Stimulated activated CD8-positive, alpha-beta memory T cell treated with anti-CD3 and anti-CD28 coated beads, Interleukin-7, amount 100 ng/mL, for 4 hours (primary cell): ENCODE data around the gene ATP6V0A1.
"Not testable (repeated sequence)": the region's sequence is repeated elsewhere in the genome, so short reads cannot be mapped to it uniquely, and the experiment has no call there.

Experiments
- DNase-seq, 2 donors: peaks; one replicate each; pipeline ENCODE4 v3.0.0-alpha.2; 2020; ENCODE audit warnings: low read depth in 2 of 2

ATP6V0A1 gene

GRCh38 chr17:42436391-42436790 is 22.3 kb upstream of the ATP6V0A1 start:
- no peak for DNase-seq

GRCh38 chr17:42438600-42439567 is 19.8 kb upstream of the ATP6V0A1 start:
- DNase-seq, result peak in 1 of 2 donors; percentile 16

DNA sequence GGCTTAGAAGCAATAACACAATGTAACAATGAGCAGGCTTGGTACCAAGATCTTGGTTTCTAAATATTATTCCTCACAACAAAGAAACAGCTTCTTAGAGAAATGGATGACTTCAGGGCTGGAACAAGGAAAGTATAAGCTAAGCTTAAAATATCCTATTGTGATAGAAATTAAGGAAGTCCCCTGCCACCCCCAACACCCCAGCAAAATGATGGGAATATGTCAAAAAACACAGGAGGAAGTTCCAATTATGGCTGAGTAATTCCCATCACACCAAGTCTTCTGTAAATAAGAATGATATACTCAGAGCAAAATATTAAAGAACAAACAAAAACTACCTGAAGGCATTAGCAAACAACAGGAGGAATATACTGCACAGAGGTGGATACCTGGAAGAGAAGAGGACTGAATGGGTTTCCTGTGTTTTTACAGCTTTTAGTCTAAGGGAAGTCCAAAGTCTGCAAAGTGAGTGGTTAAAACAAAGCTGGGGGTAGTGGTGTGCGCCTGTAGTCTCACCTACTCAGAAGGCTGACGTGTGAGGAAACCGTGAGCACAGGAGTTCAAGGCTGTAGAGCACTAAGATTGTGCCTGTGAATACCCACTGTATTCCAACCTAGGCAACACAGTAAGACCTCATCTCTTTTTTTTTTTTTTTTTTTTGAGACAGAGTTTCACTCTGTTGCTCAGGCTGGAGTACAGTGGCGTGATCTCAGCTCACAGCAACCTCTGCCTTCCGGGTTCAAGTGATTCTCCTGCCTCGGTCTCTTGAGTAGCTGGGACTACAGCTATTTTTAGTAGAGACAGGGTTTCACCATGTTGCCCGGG is 17.1 kb upstream of the ATP6V0A1 start:
- no peak for DNase-seq

DNA sequence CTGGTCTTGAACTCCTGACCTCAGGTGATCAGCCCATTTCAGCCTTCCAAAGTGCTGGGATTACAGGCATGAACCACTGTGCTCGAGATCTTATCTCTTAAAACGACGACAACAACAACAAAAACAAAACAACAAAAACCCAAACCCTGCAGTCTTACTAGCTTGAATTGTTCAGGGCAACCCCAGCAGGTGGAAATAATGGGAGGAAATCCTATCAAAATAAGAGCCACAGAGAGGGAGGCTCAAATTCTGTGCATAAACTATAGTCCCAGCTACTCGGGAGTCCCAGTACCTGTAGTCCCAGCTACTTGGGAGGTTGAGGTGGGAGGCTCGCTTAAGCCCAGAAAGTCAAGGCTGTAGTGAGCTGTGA is 16.5 kb upstream of the ATP6V0A1 start:
- DNase-seq, result no peak

DNA sequence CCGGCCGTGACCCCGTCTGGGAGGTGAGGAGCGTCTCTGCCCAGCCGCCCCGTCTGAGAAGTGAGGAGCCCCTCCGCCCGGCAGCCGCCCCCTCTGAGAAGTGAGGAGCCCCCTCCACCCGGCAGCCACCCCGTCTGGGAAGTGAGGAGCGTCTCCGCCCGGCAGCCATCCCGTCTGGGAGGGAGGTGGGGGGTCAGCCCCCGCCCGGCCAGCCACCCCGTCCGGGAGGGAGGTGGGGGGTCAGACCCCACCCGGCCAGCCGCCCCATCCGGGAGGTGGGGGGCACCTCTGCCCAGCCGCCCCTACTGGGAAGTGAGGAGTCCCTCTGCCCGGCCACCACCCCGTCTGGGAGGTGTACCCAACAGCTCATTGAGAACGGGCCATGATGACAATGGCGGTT is 9.5 kb upstream of the ATP6V0A1 start:
- DNase-seq, result not testable (repeated sequence)

DNA sequence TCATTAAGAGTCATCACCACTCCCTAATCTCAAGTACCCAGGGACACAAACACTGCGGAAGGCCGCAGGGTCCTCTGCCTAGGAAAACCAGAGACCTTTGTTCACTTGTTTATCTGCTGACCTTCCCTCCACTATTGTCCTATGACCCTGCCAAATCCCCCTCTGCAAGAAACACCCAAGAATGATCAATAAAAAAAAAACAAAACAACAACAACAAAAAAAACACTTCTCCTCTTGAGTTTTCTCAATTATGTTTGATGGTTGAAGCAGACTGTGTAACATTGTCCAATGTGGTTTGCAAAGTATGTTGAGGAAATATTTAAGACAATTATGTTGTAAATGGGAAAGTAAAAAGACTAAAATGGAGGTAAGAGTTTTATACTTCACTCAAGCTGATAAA is 8.8 kb upstream of the ATP6V0A1 start:
- not testable (repeated sequence) for DNase-seq

GRCh38 chr17:42451270-42451669 is 7.4 kb upstream of the ATP6V0A1 start:
- DNase-seq, result not testable (repeated sequence)

GRCh38 chr17:42453439-42453838 is 5.2 kb upstream of the ATP6V0A1 start:
- no peak for DNase-seq

- not testable (repeated sequence) for DNase-seq
These were observed 3.7 kb upstream of the ATP6V0A1 start for GRCh38 chr17:42454987-42455386.

DNA sequence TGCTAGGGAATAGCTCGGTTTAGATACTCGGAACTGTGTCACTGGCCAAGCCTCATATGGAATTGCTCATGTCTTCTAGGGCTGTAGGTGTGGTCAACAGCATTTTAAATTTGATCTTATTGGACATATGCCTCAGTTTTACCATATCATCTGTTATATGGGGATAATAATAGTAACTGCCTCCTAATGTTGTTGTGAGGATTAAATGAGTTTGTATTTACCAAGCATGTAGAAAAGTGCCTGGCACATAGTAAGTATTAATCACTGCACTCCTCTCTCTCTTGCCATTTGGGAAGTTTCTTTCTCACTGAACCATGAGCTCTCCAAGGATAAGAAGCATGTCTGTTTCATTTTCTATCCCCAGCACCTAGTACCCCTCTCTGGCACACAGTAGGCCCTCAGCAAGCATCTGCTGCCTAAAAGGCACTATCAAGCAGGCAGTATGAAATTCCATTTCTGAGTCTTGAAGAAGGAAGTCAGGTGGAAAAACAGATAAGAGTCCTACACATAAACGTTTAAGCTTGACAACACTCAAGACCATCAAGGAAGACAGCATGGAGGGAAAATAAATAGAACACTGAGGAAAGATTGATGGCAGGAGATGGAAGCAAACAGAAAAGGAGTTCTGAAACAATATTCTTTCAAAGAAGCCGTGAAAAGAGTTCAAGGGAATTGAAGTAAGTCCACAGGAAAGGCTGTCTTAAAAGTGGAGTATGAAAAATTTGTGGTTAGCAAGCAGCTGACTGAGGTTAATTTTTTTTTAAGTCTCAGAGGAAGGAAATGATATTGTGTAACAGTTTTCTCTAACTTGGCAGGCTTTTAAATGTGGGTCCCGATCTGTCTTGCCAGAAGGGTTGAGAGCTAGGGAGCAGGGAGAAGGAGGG is 2.2 kb upstream of the ATP6V0A1 start:
- no peak for DNase-seq

- no peak for DNase-seq
These were observed 1.4 kb upstream of the ATP6V0A1 start for GRCh38 chr17:42457107-42457792.

DNA sequence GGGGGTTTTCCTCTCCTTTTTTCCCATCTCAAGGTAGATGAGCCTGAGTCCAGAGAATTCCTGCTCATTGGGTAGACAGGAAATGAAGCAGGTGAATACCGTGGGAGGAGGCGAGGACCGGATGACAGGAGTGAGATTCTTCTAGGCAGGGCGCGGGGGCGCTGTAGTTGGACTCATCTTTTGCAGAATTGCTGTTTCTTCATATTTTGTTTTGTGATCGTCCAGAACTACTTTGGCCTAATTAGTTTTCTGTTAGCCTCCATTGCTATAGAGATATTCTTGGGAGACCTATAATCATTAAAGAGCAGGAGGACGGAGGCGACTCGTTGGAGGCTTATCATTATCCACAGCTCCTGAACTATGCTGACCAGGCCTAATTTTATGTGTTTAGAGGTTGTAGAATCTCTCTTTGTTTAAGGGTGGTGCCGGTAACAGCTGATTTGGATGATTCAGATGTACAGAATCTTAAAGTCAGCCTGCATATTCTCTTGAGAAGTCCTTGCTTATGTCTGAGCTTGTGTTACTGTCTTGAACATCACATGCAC is 650 bp downstream of the ATP6V0A1 start:
- DNase-seq, result no peak

GRCh38 chr17:42459801-42460281 is 1.2 kb downstream of the ATP6V0A1 start:
- DNase-seq, result no peak

- DNase-seq, result no peak
These were observed 1.7 kb downstream of the ATP6V0A1 start for GRCh38 chr17:42460371-42460770.

DNA sequence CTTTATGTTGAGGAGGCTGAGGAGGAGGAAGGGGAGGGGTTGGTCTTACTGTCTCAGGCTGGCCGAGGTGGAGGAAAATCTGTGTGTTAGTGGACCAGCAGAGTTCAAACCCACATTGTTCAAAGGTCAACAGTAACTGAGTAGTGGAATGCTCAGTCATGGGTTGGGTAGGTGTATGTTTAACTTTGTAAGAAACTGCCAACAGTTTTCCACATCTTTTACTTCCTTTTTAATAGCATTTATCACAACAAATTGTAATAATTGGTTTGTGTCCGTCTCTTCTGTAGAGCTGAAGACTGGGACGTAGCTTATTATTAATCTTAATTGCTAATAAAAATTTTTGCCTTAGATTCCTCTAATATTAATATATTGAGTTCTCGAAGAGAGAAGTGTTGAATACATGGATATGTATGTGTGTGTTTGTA is 5.3 kb downstream of the ATP6V0A1 start:
- DNase-seq, result no peak

DNA sequence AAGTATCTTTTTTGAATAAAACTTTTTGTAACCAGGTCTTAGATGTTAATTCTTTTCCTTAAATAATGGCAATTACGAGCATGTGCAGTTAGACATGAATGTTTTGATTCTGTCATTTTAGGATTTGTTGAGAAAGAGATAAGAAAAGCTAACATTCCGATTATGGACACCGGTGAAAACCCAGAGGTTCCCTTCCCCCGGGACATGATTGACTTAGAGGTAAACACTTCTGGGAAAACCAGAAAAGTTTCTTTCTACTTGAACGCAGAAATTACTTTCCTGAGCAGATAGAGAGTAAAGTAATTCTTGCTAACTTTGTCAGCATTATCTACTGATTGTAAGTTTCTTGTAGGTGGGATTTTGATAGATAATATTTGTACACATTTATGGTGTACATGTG is 9.2 kb downstream of the ATP6V0A1 start:
- no peak for DNase-seq

- DNase-seq, result no peak
These were observed 14.2 kb downstream of the ATP6V0A1 start for GRCh38 chr17:42472709-42473521.

- DNase-seq, result no peak
These were observed 15.6 kb downstream of the ATP6V0A1 start for GRCh38 chr17:42474276-42474675.

DNA sequence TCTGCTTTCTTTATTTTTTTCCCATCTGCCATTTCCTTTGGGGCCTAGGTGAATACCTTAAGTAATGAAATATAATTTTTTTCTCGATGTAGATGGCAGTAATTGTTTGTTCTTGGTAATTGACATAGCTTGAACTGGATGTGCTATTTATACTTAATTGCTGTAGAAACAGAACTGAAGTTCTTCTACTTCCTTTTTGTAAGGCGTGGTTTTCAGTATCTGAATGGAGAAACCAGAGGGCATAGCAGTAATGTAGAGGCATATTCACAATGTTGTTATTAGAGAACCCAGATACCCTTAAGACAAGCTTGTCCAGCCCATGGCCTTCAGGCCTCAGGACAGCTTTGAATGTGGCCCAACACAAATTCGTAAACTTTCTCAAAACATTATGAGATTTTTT is 16.4 kb downstream of the ATP6V0A1 start:
- DNase-seq, result no peak

DNA sequence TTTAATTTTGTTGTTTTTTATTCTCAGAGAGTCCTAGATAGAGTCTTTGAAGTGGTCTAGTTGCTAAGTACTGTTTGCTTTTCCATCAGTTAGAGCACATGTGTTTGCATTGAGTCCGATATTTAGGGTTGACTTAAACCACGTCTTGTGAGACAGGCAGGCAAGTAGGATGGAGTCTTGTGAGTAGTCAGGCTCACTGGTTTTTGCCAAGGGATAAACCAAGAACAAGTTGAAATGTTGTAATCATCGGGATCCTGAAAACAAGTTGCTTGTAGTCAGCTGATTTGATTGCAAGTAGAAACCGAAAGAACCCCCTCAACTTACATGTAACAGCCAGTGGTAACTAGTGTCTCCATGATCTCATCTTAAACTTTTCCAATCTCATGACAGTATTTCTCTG is 17.2 kb downstream of the ATP6V0A1 start:
- no peak for DNase-seq
